Muscle of back (tissue), 11 donors: ENCODE results near the gene MUC5B. TPM values are rescaled to one million over a fixed set of nuclear protein-coding genes. Genes with fewer than 3 reads are reported as not detected.
"Not testable (repeated sequence)": the region's sequence is repeated elsewhere in the genome, so short reads cannot be mapped to it uniquely, and the experiment has no call there.

ENCODE experiments used
- DNase-seq, 3 donors: peaks; one replicate each; pipeline versions ENCODE4 v3.0.0 to v3.0.0-alpha.2; 2013
- polyA plus RNA-seq, 10 donors: library from polyadenylated mRNA; unstranded; fragments of 120-200 nt; gene quantifications; one replicate each; pipeline ENCODE4 v1.2.1, GENCODE V29; 2013; ENCODE audit not compliant: insufficient read length in 10 of 10

MUC5B gene
- polyA plus RNA-seq, 10 donors: 0.01 to 0.36 (median 0.03) TPM; not detected in 2

DNA sequence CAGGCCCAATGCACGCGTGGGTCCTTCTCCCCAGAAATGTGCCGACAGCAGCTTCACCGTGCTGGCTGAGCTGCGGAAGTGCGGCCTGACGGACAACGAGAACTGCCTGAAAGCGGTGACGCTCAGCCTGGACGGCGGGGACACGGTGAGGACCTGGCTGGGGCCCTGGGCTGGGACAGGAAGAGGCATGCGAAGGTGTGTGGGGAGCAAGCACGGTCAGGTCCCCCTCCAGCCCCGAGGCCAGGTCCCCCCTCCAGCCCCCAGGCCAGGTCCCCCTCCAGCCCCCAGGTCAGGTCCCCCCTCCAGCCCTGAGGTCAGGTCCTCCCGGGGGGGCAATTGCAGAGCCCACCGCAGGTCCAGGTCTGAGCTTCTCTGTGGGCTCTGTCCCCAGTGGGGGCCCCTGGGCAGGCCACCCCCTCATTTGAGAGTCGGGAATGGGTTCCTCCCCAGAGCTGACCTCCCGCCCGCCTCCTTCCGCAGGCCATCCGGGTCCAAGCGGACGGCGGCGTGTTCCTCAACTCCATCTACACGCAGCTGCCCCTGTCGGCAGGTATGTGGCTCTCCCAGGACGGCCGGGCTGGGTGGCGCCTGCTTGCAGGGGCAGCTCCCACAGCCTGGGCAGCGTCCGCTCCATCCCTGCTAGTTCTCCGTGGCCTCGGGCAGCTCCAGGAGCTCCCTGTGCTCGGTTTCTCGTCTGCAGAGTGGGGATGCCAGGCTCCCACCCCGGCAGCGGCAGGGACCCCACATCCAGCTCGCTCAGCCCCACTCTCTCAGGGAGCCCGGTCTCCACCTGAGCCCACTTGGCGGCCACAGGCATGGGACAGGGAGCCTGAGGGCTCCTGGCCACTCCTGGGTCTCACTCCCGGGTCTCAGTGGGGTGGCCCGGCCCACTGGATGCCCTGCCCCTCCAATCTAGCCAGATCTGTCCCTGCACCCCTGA is 7.9 kb downstream of the MUC5B start:
- no peak for DNase-seq

GRCh38 chr11:1231396-1232020 is 8.6 kb downstream of the MUC5B start:
- DNase-seq: no peak

DNA sequence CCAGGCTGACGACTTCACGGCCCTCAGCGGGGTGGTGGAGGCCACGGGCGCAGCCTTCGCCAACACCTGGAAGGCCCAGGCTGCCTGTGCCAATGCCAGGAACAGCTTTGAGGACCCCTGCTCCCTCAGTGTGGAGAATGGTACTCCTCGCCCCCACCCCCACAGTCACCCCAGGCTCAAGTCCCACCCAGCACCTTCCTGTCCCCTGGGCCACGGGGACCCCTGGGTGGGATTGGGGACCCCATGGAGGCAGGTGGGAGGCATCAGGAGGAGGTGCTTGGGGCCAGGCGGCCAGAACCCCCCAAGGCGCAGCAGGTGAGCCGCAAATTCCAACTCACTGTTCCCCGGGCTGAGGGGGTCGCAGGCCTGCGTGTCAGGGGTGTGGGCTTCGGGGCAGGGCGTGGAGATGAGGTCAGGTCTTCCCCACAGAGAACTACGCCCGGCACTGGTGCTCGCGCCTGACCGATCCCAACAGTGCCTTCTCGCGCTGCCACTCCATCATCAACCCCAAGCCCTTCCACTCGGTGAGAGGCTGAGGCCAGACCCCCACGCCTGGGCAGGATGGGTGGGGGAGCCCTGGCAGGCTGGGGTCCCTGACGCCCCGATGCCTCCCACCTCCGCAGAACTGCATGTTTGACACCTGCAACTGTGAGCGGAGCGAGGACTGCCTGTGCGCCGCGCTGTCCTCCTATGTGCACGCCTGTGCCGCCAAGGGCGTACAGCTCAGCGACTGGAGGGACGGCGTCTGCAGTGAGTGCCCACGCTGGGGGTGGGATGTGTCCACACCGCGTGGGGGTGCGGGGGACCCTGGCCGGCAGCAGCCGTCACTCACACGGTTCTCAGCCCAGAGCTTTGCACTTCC is 9.4 kb downstream of the MUC5B start:
- no peak for DNase-seq

DNA sequence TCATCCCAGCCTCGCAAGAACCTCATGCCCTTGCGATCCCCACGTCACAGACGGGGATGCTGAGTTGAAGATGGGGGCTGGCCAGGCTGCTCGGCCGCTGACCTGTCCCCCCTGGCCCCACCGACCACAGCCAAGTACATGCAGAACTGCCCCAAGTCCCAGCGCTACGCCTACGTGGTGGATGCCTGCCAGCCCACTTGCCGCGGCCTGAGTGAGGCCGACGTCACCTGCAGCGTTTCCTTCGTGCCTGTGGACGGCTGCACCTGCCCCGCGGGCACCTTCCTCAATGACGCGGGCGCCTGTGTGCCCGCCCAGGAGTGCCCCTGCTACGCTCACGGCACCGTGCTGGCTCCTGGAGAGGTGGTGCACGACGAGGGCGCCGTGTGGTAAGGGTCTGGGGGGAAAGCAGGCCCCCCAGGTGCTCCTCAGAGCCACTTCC is 10.0 kb downstream of the MUC5B start:
- no peak for DNase-seq

DNA sequence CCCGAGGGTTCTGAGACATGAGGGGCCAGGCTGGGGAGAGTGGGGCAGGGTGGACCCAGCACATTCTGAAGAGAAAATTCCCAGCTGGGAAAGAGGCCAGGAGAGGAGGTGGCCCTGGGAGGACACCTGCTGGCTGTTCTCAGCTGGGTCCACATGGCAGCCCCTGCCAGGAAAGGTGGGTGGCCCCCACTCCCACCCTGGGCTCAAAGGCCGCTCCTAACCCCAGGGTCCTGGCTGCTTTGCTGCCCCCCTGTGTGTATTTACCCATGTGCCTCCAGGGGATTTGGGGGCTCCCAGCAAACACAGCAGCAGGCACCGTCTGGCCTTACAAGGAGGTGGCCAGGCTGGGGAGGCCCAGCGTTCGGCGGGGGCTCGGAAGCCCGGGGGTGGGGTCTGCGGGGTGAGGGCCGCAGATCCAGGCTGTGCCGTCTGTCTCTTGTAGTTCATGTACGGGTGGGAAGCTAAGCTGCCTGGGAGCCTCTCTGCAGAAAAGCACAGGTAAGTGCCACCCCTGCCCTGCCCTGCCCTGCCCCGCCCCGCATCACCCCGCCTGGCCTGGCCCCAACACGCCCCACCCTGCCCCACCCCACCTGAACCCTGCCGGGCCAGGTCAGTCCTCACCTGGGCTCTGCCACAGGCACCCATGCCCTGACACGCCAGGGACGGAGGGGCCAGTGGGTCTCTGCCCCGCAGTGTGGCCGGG is 10.6 kb downstream of the MUC5B start:
- DNase-seq: no peak

- DNase-seq: no peak
Observed at GRCh38 chr11:1234054-1234720, 11.3 kb downstream of the MUC5B start.

- no peak for DNase-seq
Observed at GRCh38 chr11:1234771-1235305, 12.0 kb downstream of the MUC5B start.

- no peak for DNase-seq
Observed at GRCh38 chr11:1235306-1235900, 12.5 kb downstream of the MUC5B start.

- no peak for DNase-seq
Observed at GRCh38 chr11:1235901-1236315, 13.0 kb downstream of the MUC5B start.

DNA sequence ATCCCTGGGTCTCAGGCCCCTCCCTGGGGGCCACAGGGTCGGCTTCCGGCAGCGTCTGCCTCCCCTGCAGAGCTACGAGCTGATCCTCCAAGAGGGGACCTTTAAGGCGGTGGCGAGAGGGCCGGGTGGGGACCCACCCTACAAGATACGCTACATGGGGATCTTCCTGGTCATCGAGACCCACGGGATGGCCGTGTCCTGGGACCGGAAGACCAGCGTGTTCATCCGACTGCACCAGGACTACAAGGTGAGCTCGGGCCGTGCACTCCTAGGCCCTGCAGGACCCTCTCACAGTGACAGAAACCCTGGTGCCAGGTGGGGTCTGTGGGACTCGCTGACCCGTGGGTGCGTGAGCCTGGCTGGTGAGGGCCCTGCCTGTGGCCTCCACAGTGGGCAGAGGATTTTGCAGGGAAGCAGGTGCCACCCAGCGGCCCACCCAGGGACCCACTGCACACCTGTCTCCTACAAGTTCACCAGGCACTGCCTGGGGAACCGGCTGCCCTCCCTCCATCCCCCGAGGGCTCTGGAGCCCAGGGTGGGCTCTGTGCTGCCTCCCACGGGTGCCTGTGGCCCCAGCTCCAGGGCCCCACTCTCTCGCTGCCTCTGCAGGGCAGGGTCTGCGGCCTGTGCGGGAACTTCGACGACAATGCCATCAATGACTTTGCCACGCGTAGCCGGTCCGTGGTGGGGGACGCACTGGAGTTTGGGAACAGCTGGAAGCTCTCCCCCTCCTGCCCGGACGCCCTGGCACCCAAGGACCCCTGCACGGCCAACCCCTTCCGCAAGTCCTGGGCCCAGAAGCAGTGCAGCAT is 13.7 kb downstream of the MUC5B start:
- DNase-seq: no peak

DNA sequence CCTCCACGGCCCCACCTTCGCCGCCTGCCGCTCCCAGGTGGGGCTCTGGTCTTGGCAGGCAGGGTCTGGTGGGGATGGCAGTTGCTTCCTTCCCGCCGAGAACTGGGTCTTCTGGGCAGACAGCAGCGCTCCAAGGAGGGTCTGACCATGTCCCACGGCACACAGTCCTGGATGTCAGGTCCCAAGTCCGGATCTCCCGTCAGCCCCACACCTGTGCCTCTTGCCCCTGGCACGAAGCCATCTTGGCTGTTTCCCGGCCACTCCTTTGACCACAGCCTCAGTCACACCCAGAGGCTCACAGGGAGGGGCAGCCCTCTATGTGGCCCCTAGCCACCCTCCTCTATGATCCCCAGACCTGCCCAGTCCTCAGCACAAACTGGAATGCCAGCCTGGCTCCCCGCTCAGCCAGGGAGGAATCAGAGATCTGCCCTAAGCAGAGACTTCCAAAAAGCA is 14.3 kb downstream of the MUC5B start:
- no peak for DNase-seq

DNA sequence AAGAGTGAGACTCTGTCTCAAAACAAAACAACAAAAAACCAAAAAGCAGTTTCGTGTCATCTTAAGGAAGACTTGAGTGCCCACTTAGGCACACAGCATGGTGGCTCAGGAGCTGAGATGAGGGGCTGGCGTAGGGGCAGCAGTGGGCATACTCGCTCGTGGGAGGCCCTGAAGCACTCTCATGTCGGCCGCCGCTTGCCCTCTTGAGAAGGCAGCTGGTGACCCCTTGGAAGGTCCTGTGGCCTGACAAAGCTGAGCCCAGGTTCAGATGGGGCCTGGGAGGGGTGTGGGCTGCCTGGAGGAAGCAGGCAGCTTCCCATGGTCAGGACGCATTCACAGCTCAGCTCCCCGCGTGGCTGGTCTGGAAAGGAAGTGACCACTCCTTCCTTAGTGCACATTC is 15.0 kb downstream of the MUC5B start:
- DNase-seq: no peak

DNA sequence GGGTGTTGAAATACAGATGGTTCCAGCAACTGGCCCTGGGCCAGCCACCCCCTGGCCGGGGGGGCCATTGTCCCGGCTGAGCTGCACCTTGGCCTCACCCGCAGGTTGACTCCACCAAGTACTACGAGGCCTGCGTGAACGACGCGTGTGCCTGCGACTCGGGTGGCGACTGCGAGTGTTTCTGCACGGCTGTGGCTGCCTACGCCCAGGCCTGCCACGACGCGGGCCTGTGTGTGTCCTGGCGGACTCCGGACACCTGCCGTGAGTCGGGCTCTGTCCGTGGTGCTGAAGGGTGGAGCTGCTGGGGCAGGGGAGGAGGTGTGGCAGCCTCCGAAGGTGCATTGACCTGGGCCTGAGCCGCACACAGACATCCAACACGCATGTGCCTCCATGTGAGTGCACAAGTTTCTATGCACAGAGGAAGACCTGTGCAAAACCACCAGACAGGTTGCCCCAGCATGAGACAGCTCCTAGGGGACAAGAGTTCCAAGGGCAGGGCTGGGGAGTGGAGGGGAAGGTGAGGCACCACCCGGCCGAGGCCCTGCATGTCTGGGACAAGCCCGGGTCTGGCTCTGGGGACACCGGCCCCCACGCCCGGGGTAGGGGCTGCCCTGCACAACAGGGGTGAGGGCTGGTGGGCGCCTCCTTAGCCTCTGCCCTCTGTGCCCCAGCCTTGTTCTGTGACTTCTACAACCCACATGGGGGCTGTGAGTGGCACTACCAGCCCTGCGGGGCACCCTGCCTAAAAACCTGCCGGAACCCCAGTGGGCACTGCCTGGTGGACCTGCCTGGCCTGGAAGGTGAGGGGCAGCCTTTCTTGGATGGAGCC is 16.1 kb downstream of the MUC5B start:
- DNase-seq: no peak

DNA sequence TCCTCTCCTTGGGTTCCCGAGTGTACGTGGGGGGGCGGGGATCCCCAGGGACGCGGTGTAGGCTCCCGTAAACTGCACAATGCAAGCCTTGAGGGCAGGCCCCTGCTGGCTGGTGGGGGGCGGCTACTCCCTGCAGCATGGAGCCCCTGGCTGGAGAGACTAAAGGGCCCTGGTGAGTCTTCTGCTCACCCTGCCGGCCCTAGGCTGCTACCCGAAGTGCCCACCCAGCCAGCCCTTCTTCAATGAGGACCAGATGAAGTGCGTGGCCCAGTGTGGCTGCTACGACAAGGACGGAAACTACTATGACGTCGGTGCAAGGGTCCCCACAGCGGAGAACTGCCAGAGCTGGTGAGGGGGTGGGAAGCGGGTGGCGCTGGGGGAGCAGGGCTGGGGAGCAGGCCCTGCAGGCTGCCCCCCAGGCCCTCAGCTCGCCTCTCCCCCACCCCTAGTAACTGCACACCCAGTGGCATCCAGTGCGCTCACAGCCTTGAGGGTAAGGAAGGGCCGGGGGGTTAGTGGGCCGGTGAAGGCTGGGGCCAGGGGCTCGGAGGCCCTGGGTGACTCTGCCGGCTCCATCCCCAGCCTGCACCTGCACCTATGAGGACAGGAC is 16.8 kb downstream of the MUC5B start:
- DNase-seq: no peak

DNA sequence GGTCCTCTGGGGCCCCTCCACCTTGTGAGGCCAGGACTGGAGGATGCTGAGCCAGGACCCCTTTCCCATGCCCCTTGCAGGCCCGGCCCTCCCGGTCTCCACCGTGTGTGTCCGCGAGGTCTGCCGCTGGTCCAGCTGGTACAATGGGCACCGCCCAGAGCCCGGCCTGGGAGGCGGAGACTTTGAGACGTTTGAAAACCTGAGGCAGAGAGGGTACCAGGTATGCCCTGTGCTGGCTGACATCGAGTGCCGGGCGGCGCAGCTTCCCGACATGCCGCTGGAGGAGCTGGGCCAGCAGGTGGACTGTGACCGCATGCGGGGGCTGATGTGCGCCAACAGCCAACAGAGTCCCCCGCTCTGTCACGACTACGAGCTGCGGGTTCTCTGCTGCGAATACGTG is 17.9 kb downstream of the MUC5B start:
- no peak for DNase-seq

GRCh38 chr11:1241706-1242105 is 18.8 kb downstream of the MUC5B start:
- DNase-seq: no peak

DNA sequence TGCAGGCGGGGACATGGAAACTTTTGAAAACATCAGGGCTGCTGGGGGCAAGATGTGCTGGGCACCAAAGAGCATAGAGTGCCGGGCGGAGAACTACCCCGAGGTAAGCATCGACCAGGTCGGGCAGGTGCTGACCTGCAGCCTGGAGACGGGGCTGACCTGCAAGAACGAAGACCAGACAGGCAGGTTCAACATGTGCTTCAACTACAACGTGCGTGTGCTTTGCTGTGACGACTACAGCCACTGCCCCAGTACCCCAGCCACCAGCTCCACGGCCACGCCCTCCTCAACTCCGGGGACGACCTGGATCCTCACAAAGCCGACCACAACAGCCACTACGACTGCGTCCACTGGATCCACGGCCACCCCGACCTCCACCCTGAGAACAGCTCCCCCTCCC is 19.4 kb downstream of the MUC5B start:
- DNase-seq: no peak

DNA sequence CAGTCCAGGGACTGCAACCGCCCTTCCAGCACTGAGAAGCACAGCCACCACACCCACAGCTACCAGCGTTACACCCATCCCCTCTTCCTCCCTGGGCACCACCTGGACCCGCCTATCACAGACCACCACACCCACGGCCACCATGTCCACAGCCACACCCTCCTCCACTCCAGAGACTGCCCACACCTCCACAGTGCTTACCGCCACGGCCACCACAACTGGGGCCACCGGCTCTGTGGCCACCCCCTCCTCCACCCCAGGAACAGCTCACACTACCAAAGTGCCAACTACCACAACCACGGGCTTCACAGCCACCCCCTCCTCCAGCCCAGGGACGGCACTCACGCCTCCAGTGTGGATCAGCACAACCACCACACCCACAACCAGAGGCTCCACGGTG is 19.9 kb downstream of the MUC5B start:
- DNase-seq: not testable (repeated sequence)
